Measurements from ENCODE around the gene SLC25A42. TPM values are rescaled to one million over a fixed set of nuclear protein-coding genes. Genes with fewer than 3 reads are reported as not detected.
"Not testable (repeated sequence)": the region's sequence is repeated elsewhere in the genome, so short reads cannot be mapped to it uniquely, and the experiment has no call there.

The SLC25A42 gene
- polyA plus RNA-seq, 1 donor: 12.9 TPM

DNA sequence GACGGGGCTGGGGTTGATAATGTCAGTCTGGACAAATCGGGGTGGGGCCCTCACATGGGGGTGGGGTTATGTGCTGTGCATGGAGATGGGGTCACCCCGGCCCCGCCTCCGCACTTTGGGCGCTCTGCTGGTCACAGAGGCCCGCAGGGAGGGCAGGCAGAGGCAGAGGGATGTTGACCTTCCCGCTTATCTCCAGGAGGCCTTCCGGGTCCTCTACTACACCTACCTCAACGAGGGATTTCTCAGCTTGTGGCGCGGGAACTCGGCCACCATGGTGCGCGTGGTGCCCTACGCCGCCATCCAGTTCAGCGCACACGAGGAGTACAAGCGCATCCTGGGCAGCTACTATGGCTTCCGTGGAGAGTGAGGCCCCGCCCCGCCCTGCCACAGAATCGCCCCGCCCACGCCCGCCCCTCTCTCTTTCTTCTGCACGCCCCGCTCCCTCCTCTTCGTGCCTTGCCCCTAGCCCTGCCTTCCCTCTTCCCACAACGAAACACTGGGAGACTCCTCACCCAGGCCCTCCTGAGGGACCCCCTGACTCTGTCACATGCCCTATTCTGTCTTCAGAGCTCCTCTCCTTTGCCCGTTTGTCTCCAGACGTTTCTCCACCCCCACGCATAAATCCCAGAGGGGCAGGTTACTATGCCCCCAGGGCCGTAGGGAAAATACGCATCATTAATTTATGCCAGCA lies 41.7 kb downstream of the SLC25A42 start:
- Histone ChIP-seq H3K9me3 (ENCODE audit: control insufficient read depth, low read depth, low read length) (no peaks in the 10 kb centered on the region), H3K36me3 (ENCODE audit: control insufficient read depth, insufficient read depth, low read length) (peaks cover 11% of the 10 kb centered on the region), H3K4me1 (ENCODE audit: control insufficient read depth, insufficient read depth, low read length) (peaks cover 45% of the 10 kb centered on the region), H3K27me3 (ENCODE audit: control insufficient read depth, insufficient read depth, low read length) (no peaks in the 10 kb centered on the region), H3K27ac (ENCODE audit: low read length) (peak overlapping the region; percentile 57), H3K4me3 (ENCODE audit: low read length) (peak overlapping the region; percentile 44)
- WGBS (ENCODE audit: insufficient coverage, low lambda C conversion rate): no CpG with 5 or more reads among the region's 36 CpGs
- peak; percentile 61 to 87 for DNase-seq

DNA sequence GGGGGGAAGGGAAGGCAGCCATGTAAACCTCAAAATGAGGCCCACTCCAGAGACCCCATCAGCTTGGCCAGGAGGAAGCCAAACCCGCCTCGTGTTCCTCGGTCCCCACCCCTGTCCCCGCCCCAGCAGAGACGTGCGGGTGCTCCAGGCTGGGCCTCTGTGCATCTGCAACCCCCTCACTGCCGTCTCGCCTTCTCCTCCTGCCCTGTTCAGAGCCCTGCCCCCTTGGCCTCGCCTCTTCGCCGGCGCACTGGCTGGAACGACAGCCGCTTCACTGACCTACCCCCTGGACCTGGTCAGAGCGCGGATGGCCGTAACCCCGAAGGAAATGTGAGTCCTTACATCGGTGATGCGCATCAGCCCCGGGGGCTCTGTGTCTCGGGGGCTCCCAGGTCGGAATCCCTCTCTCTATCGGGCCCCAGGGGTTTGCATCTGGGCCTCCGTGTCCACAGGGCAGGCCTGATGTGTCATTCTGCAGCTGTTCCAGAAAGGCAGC lies 42.3 kb downstream of the SLC25A42 start:
- H3K4me3 ChIP-seq (ENCODE audit: low read length): peak overlapping the region; percentile 44
- H3K9me3 ChIP-seq (ENCODE audit: control insufficient read depth, low read depth, low read length): no peaks in the 10 kb centered on the region
- WGBS (ENCODE audit: insufficient coverage, low lambda C conversion rate): no CpG with 5 or more reads among the region's 25 CpGs
- peak overlapping the region; percentile 57 for H3K27ac ChIP-seq (ENCODE audit: low read length)
- peaks cover 11% of the 10 kb centered on the region for H3K36me3 ChIP-seq (ENCODE audit: control insufficient read depth, insufficient read depth, low read length)
- no peak for DNase-seq
- H3K4me1 ChIP-seq (ENCODE audit: control insufficient read depth, insufficient read depth, low read length): peaks cover 50% of the 10 kb centered on the region
- H3K27me3 ChIP-seq (ENCODE audit: control insufficient read depth, insufficient read depth, low read length): peaks cover 3% of the 10 kb centered on the region

DNA sequence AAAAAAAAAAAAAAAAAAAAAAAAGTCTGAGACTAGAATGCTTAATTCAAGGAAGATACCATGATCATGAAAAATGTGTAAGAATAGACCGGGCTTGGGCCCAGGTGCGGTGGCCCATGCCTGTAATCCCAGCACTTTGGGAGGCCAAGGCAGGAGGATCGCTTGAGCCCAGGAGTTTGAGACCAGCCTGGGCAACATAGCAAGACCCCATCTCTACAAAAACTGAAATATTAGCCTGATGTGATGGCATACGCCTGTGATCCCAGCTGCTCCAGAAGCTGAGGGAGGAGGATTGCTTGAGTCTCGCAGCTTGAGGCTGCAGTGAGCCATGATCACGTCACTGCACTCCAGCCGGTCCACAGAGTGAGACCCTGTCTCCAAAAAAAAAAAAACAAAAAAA lies 43.1 kb downstream of the SLC25A42 start:
- not testable (repeated sequence) for H3K36me3 ChIP-seq (ENCODE audit: control insufficient read depth, insufficient read depth, low read length); DNase-seq; H3K9me3 ChIP-seq (ENCODE audit: control insufficient read depth, low read depth, low read length); H3K27me3 ChIP-seq (ENCODE audit: control insufficient read depth, insufficient read depth, low read length); H3K4me3 ChIP-seq (ENCODE audit: low read length); H3K27ac ChIP-seq (ENCODE audit: low read length)
- no CpG with 5 or more reads among the region's 7 CpGs for WGBS (ENCODE audit: insufficient coverage, low lambda C conversion rate)
- H3K4me1 ChIP-seq (ENCODE audit: control insufficient read depth, insufficient read depth, low read length): peaks cover 43% of the 10 kb centered on the region

DNA sequence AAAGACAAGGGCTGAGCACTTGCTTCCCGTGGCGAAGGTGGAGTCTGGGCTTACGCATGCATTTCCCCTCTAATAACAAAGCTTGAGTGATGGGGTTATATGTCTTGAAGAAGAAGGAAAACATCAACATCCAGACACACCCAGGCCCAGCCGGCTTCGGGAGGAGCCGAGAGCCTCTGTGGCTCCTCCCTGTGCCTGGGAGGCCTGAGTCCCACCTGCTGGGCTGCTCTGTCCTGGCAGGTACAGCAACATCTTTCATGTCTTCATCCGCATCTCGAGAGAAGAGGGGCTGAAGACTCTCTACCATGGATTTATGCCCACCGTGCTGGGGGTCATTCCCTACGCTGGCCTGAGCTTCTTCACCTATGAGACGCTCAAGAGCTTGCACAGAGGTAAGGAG lies 43.9 kb downstream of the SLC25A42 start:
- Histone ChIP-seq H3K36me3 (ENCODE audit: control insufficient read depth, insufficient read depth, low read length) (peaks cover 9% of the 10 kb centered on the region), H3K4me1 (ENCODE audit: control insufficient read depth, insufficient read depth, low read length) (peaks cover 39% of the 10 kb centered on the region), H3K27me3 (ENCODE audit: control insufficient read depth, insufficient read depth, low read length) (peaks cover 3% of the 10 kb centered on the region), H3K27ac (ENCODE audit: low read length) (no peak overlapping the region), H3K9me3 (ENCODE audit: control insufficient read depth, low read depth, low read length) (no peaks in the 10 kb centered on the region), H3K4me3 (ENCODE audit: low read length) (no peak overlapping the region)
- DNase-seq: no peak
- WGBS (ENCODE audit: insufficient coverage, low lambda C conversion rate): no CpG with 5 or more reads among the region's 11 CpGs

DNA sequence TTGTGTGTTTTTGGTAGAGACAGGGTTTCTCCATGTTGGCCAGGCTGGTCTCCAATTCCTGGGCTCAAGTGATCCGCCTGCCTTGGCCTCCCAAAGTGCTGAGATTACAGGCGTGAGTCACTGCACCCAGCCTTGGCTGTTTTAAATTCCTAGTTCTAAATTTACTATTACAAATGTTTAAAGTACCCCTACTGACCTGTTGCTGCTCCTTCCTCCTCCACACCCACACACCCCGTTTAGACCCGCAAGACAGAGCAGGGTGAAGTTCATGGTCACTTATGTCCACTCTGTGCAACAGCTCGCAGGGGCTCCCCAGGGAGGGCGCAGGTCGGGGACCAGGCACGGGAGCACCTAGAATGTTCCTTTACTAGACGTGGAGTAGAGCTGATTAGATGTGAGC lies 45.8 kb downstream of the SLC25A42 start:
- no peaks in the 10 kb centered on the region for H3K9me3 ChIP-seq (ENCODE audit: control insufficient read depth, low read depth, low read length)
- H3K27me3 ChIP-seq (ENCODE audit: control insufficient read depth, insufficient read depth, low read length): peaks cover 3% of the 10 kb centered on the region
- peaks cover 25% of the 10 kb centered on the region for H3K4me1 ChIP-seq (ENCODE audit: control insufficient read depth, insufficient read depth, low read length)
- WGBS (ENCODE audit: insufficient coverage, low lambda C conversion rate): no CpG with 5 or more reads among the region's 9 CpGs
- H3K27ac ChIP-seq (ENCODE audit: low read length): no peak overlapping the region
- no peak for DNase-seq
- peaks cover 9% of the 10 kb centered on the region for H3K36me3 ChIP-seq (ENCODE audit: control insufficient read depth, insufficient read depth, low read length)
- no peak overlapping the region for H3K4me3 ChIP-seq (ENCODE audit: low read length)

DNA sequence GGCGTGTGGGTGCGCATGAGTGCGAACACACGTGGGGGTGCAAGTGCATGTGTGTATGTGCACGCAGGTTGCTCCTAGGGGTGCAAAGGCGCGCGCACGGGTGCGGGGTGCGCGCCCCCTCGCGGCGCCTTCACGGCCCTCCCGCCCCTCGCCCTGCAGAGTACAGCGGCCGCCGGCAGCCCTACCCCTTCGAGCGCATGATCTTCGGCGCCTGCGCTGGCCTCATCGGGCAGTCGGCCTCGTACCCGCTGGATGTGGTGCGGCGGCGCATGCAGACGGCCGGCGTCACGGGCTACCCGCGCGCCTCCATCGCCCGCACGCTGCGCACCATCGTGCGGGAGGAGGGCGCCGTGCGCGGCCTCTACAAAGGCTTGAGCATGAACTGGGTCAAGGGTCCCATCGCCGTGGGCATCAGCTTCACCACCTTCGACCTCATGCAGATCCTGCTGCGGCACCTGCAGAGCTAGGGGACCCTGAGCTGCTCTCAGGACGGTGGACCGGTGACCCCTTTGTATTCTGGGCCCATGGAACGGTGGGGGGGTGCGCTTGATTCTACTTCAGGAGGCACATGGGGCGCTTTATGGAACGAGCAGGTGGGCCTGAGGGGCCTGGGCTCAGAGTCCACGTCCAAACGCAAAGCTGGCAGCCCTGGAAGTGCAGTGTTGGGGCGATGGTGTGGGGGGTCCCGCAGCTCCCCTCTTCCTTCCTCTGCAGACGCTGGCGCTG lies 46.8 kb downstream of the SLC25A42 start:
- Histone ChIP-seq H3K4me1 (ENCODE audit: control insufficient read depth, insufficient read depth, low read length) (peaks cover 20% of the 10 kb centered on the region), H3K4me3 (ENCODE audit: low read length) (peak overlapping the region; percentile 14), H3K36me3 (ENCODE audit: control insufficient read depth, insufficient read depth, low read length) (peaks cover 9% of the 10 kb centered on the region), H3K27me3 (ENCODE audit: control insufficient read depth, insufficient read depth, low read length) (peaks cover 3% of the 10 kb centered on the region), H3K9me3 (ENCODE audit: control insufficient read depth, low read depth, low read length) (no peaks in the 10 kb centered on the region), H3K27ac (ENCODE audit: low read length) (no peak overlapping the region)
- no CpG with 5 or more reads among the region's 66 CpGs for WGBS (ENCODE audit: insufficient coverage, low lambda C conversion rate)
- peak; percentile 51 to 80 for DNase-seq

DNA sequence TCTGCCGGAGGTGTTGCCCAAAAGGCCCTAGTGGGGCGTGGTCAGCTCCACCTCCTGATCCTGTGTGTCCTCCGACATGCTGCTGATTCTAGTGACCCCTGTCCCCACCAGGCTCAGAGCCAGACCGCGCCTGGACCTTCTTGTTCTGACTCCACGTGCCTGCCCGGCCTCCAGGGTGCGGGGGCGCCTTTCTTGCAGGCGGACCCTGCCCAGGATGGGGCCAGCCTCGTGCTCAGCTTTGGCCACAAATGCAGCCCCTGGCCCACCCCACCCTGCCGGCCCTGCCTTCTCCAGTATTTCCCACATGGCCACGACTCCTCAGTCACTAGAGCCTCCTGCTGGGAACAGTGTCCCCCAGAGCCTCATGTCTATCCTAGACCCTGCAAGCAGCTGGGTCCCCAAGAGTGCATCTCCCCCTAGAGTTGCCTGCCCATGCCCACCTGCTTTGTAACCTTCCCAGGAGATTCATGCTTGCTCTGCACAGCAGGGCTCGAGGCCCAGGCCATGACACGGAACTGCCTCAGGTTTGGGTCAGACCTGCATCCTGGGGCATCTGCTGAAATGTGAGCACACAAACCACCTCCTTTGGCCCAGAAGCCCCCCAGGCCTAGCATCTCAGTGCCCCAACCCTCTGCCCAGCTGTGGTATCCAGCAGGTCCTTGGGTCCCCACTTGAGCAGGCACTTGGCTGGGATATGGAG lies 47.5 kb downstream of the SLC25A42 start:
- peaks cover 9% of the 10 kb centered on the region for H3K36me3 ChIP-seq (ENCODE audit: control insufficient read depth, insufficient read depth, low read length)

DNA sequence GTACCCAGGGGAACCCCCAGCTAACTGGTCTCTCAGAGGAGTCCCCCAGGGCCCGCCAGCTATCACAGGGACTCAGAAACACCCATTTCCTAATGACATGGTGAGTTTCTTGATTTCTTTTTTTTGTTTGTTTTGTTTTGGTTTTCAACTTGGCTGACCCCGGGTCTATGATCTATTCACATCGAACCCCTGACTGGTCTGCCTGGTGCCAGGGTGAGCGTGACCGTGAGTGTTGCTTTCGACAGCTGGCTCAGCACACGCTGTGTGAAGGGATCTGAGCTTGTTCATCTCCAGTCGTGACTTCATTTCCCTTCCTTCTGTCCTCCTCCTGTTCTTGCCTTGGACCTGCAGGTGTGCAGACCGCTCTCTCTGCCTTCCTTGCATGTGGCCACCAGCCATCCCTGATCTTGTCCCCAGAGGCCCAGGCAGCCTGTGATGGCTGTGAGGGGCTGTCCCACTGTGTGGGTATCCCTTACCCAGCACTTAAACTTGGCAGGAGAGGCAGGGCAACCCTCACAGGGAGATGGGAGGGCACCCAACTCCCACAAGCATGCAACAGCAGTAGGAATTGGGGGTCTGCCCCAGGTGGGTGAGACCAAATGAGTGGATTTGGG lies 48.3 kb downstream of the SLC25A42 start:
- 80% methylated on average over 1 of the region's 9 CpGs for WGBS (ENCODE audit: insufficient coverage, low lambda C conversion rate)
- H3K27ac ChIP-seq (ENCODE audit: low read length): no peak overlapping the region
- H3K9me3 ChIP-seq (ENCODE audit: control insufficient read depth, low read depth, low read length): no peaks in the 10 kb centered on the region
- peaks cover 9% of the 10 kb centered on the region for H3K36me3 ChIP-seq (ENCODE audit: control insufficient read depth, insufficient read depth, low read length)
- DNase-seq: no peak
- peaks cover 11% of the 10 kb centered on the region for H3K4me1 ChIP-seq (ENCODE audit: control insufficient read depth, insufficient read depth, low read length)
- H3K27me3 ChIP-seq (ENCODE audit: control insufficient read depth, insufficient read depth, low read length): peaks cover 3% of the 10 kb centered on the region
- no peak overlapping the region for H3K4me3 ChIP-seq (ENCODE audit: low read length)

More for the DNA sequence above, 47.5 kb downstream of the SLC25A42 start:
- DNase-seq: no peak
- H3K27ac ChIP-seq (ENCODE audit: low read length): no peak overlapping the region
- no peaks in the 10 kb centered on the region for H3K9me3 ChIP-seq (ENCODE audit: control insufficient read depth, low read depth, low read length)
- H3K4me3 ChIP-seq (ENCODE audit: low read length): peak overlapping the region; percentile 6
- peaks cover 13% of the 10 kb centered on the region for H3K4me1 ChIP-seq (ENCODE audit: control insufficient read depth, insufficient read depth, low read length)
- peaks cover 3% of the 10 kb centered on the region for H3K27me3 ChIP-seq (ENCODE audit: control insufficient read depth, insufficient read depth, low read length)
- no CpG with 5 or more reads among the region's 15 CpGs for WGBS (ENCODE audit: insufficient coverage, low lambda C conversion rate)

DNA sequence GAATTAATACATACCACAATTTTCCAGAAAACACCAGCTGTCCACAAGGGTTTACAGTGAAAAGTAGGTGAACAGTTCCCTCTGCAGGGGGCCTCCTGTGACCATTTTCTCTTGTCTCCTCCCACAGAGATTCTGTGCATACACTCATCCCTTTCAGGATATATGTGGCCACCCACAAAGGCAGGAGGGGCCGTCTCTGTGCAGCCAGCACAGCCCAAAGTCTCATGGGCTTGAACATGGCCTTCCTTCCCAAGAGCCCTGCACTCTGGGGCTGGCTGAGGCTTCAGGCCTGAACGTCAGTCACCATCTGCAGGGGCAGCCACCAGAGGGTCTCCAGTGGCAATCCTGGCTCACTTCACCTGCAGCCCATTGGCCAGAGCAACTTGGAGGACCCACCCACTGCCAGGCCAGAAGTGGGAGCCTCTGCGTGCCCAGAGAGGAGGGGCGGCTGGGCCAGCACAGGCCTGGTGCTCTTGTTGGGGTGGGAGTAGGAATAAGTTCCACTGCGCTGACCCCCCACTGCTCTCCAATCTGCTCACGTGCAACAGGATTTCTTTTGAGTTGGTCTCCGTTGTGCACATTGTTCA lies 49.3 kb downstream of the SLC25A42 start:
- WGBS (ENCODE audit: insufficient coverage, low lambda C conversion rate): no CpG with 5 or more reads among the region's 7 CpGs

DNA sequence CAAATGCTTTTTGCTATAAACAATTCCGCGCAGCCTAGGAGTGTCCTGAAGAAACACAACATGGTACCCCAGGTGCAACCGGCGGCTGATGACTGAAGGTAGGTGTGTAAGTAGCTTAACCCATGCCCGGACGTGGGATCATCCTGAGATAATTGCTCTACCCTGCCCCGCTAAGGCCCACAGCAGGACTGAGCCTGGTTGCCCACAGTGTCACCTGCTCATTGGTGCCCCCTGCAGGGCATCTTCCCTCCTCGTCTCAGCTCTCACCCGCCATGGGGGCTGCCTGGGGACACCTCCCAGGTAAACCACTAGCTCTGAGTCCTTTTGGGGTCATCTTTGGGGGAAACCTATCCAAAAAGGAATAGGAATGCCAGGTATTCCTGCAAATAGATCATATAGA lies 52.2 kb downstream of the SLC25A42 start:
- Histone ChIP-seq H3K4me1 (ENCODE audit: control insufficient read depth, insufficient read depth, low read length) (peaks cover 18% of the 10 kb centered on the region), H3K36me3 (ENCODE audit: control insufficient read depth, insufficient read depth, low read length) (peaks cover 2% of the 10 kb centered on the region), H3K9me3 (ENCODE audit: control insufficient read depth, low read depth, low read length) (no peaks in the 10 kb centered on the region), H3K4me3 (ENCODE audit: low read length) (no peak overlapping the region), H3K27ac (ENCODE audit: low read length) (no peak overlapping the region), H3K27me3 (ENCODE audit: control insufficient read depth, insufficient read depth, low read length) (peaks cover under 1% of the 10 kb centered on the region)
- no peak for DNase-seq
- WGBS (ENCODE audit: insufficient coverage, low lambda C conversion rate): no CpG with 5 or more reads among the region's 9 CpGs

More for the DNA sequence above, 49.3 kb downstream of the SLC25A42 start:
- H3K27me3 ChIP-seq (ENCODE audit: control insufficient read depth, insufficient read depth, low read length): peaks cover 3% of the 10 kb centered on the region
- H3K27ac ChIP-seq (ENCODE audit: low read length): no peak overlapping the region
- H3K9me3 ChIP-seq (ENCODE audit: control insufficient read depth, low read depth, low read length): no peaks in the 10 kb centered on the region
- DNase-seq: no peak
- H3K4me3 ChIP-seq (ENCODE audit: low read length): no peak overlapping the region
- peaks cover 2% of the 10 kb centered on the region for H3K36me3 ChIP-seq (ENCODE audit: control insufficient read depth, insufficient read depth, low read length)
- H3K4me1 ChIP-seq (ENCODE audit: control insufficient read depth, insufficient read depth, low read length): peaks cover 11% of the 10 kb centered on the region
